Mucosa of stomach (tissue), 1 donor: Measurements from ENCODE around the gene TRERF1.

Experiments used
- H3K27me3 ChIP-seq: one replicate; pipeline ENCODE4 v1.7.0; 2013; ENCODE audit warnings: mild to moderate bottlenecking, low read length; ENCODE audit not compliant: control insufficient read depth, insufficient read depth
- H3K36me3 ChIP-seq: one replicate; pipeline ENCODE4 v1.7.0; 2013; ENCODE audit warnings: low read length; ENCODE audit not compliant: control insufficient read depth, insufficient read depth
- H3K4me1 ChIP-seq: one replicate; pipeline ENCODE4 v1.7.0; 2013; ENCODE audit warnings: mild to moderate bottlenecking, low read length; ENCODE audit not compliant: control insufficient read depth, insufficient read depth
- H3K4me3 ChIP-seq: one replicate; pipeline ENCODE4 v1.7.0; 2013; ENCODE audit warnings: low read length
- H3K9ac ChIP-seq: one replicate; pipeline ENCODE4 v1.7.0; 2013; ENCODE audit warnings: mild to moderate bottlenecking, low read length, moderate library complexity
- H3K9me3 ChIP-seq: one replicate; pipeline ENCODE4 v1.7.0; 2013; ENCODE audit warnings: mild to moderate bottlenecking, low read length, moderate library complexity; ENCODE audit not compliant: control insufficient read depth
- donor health status: Pancreatic carcinoma.

TRERF1 gene

GRCh38 chr6:42179261-42179944 is 272.3 kb downstream of the TRERF1 start:
- H3K9me3 ChIP-seq, result no peaks in the 10 kb centered on the region
- no peak overlapping the region for H3K4me3 ChIP-seq
- H3K27me3 ChIP-seq, result peaks cover 12% of the 10 kb centered on the region
- H3K4me1 ChIP-seq, result no peaks in the 10 kb centered on the region
- H3K36me3 ChIP-seq, result no peaks in the 10 kb centered on the region
- H3K9ac ChIP-seq, result no peak overlapping the region

GRCh38 chr6:42177514-42178364 is 274.0 kb downstream of the TRERF1 start:
- Histone ChIP-seq H3K9me3 (no peaks in the 10 kb centered on the region), H3K4me3 (no peak overlapping the region)

GRCh38 chr6:42176981-42177380 is 274.7 kb downstream of the TRERF1 start:
- Histone ChIP-seq H3K27me3 (peaks cover 12% of the 10 kb centered on the region), H3K9ac (no peak overlapping the region), H3K9me3 (no peaks in the 10 kb centered on the region), H3K36me3 (no peaks in the 10 kb centered on the region), H3K4me1 (peaks cover 7% of the 10 kb centered on the region), H3K4me3 (no peak overlapping the region)

More at GRCh38 chr6:42177514-42178364, 274.0 kb downstream of the TRERF1 start:
- H3K4me1 ChIP-seq, result peaks cover 1% of the 10 kb centered on the region
- H3K27me3 ChIP-seq, result peaks cover 12% of the 10 kb centered on the region
- no peaks in the 10 kb centered on the region for H3K36me3 ChIP-seq
- no peak overlapping the region for H3K9ac ChIP-seq

GRCh38 chr6:42175860-42176259 is 275.9 kb downstream of the TRERF1 start:
- no peaks in the 10 kb centered on the region for H3K36me3 ChIP-seq
- H3K9ac ChIP-seq, result no peak overlapping the region
- H3K27me3 ChIP-seq, result peaks cover 12% of the 10 kb centered on the region
- H3K4me3 ChIP-seq, result no peak overlapping the region
- H3K4me1 ChIP-seq, result peaks cover 7% of the 10 kb centered on the region
- no peaks in the 10 kb centered on the region for H3K9me3 ChIP-seq
